Measurements from ENCODE around the gene CAPN11.
"Not testable (repeated sequence)": the region's sequence is repeated elsewhere in the genome, so short reads cannot be mapped to it uniquely, and the experiment has no call there.

DNA sequence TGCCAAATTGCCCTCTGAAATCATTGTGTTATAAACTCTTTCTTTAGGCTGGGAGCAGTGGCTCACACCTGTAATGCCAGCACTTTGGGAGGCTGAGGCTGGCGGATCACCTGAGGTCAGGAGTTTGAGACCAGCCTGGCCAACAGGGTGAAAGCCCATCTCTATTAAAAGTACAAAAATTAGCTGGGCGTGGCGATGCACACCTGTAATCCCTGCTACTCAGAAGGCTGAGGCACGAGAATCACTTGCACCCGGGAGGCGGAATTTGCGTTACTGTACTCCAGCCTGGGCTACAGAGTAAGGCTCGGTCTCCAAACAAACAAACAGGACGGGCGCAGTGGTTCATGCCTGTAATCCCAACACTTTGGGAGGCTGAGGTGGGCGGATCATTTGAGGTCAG, 37.7 kb downstream of the CAPN11 start:
- TF ChIP-seq, protein P1, sequence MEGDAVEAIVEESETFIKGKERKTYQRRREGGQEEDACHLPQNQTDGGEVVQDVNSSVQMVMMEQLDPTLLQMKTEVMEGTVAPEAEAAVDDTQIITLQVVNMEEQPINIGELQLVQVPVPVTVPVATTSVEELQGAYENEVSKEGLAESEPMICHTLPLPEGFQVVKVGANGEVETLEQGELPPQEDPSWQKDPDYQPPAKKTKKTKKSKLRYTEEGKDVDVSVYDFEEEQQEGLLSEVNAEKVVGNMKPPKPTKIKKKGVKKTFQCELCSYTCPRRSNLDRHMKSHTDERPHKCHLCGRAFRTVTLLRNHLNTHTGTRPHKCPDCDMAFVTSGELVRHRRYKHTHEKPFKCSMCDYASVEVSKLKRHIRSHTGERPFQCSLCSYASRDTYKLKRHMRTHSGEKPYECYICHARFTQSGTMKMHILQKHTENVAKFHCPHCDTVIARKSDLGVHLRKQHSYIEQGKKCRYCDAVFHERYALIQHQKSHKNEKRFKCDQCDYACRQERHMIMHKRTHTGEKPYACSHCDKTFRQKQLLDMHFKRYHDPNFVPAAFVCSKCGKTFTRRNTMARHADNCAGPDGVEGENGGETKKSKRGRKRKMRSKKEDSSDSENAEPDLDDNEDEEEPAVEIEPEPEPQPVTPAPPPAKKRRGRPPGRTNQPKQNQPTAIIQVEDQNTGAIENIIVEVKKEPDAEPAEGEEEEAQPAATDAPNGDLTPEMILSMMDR (IDR thresholded peaks at IDR 0.05 in 4 of 5, conservative IDR thresholded peaks at IDR 0.05 in 1 of 5): not testable (repeated sequence)
- not testable (repeated sequence) for TF ChIP-seq POLR2A (IDR thresholded peaks at IDR 0.05)

Measured in gastrocnemius medialis (tissue), 4 donors.